ENCODE data around the gene FTHL17. TPM values are rescaled to one million over a fixed set of nuclear protein-coding genes. Genes with fewer than 3 reads are reported as not detected.

The FTHL17 gene
- total RNA-seq, 4 donors from 2014 or later = not detected

- Histone ChIP-seq H3K4me3 (replicated peaks in 1 of 3) (no peak overlapping the region), H3K27me3 (no peaks in the 10 kb centered on the region), H3K27ac (no peak overlapping the region), H3K4me1 (no peaks in the 10 kb centered on the region), H3K36me3 (no peaks in the 10 kb centered on the region), H3K9me3 (no peaks in the 10 kb centered on the region)
- TF ChIP-seq CTCF (IDR thresholded peaks at IDR 0.05) = no peak
- TF ChIP-seq POLR2A (IDR thresholded peaks at IDR 0.05) = no peak
- DNase-seq = no peak
- 100% methylated on average over 1 of the region's 1 CpG for WGBS, 2 donors
- intact Hi-C loops (cut with DNase I) = no loop called here
Measured at GRCh38 chrX:31063114-31063513, 8.7 kb downstream of the FTHL17 start.

GRCh38 chrX:31061091-31061490 lies 10.8 kb downstream of the FTHL17 start:
- Histone ChIP-seq H3K9me3 (no peaks in the 10 kb centered on the region), H3K27me3 (no peaks in the 10 kb centered on the region), H3K36me3 (no peaks in the 10 kb centered on the region), H3K4me1 (no peaks in the 10 kb centered on the region), H3K27ac (no peak overlapping the region), H3K4me3 (replicated peaks in 1 of 3) (no peak overlapping the region)
- no peak for DNase-seq
- 65 to 87% methylated on average over 3 of the region's 3 CpGs for WGBS, 2 donors
- TF ChIP-seq POLR2A (IDR thresholded peaks at IDR 0.05) (no peak), CTCF (IDR thresholded peaks at IDR 0.05) (no peak)
- intact Hi-C loops (cut with DNase I) = no loop called here

GRCh38 chrX:31060016-31060415 lies 11.8 kb downstream of the FTHL17 start:
- no peaks in the 10 kb centered on the region for H3K36me3 ChIP-seq
- H3K9me3 ChIP-seq = no peaks in the 10 kb centered on the region
- TF ChIP-seq CTCF (IDR thresholded peaks at IDR 0.05) = no peak
- no peak for TF ChIP-seq POLR2A (IDR thresholded peaks at IDR 0.05)
- H3K4me3 ChIP-seq (replicated peaks in 1 of 3) = no peak overlapping the region
- intact Hi-C loops (cut with DNase I) = no loop called here
- no peak overlapping the region for H3K27ac ChIP-seq
- 52 to 59% methylated on average over 4 of the region's 4 CpGs for WGBS, 2 donors
- DNase-seq = no peak
- H3K4me1 ChIP-seq = no peaks in the 10 kb centered on the region
- no peaks in the 10 kb centered on the region for H3K27me3 ChIP-seq

GRCh38 chrX:31058284-31058683 lies 13.6 kb downstream of the FTHL17 start:
- no peak for DNase-seq
- H3K9me3 ChIP-seq = no peaks in the 10 kb centered on the region
- H3K27ac ChIP-seq = no peak overlapping the region
- H3K4me3 ChIP-seq (replicated peaks in 1 of 3) = no peak overlapping the region
- 79 to 93% methylated on average over 7 of the region's 7 CpGs for WGBS, 2 donors
- H3K27me3 ChIP-seq = no peaks in the 10 kb centered on the region
- no peaks in the 10 kb centered on the region for H3K36me3 ChIP-seq
- intact Hi-C loops (cut with DNase I) = no loop called here
- TF ChIP-seq POLR2A (IDR thresholded peaks at IDR 0.05) = no peak
- no peak for TF ChIP-seq CTCF (IDR thresholded peaks at IDR 0.05)
- H3K4me1 ChIP-seq = no peaks in the 10 kb centered on the region

GRCh38 chrX:31057691-31058090 lies 14.2 kb downstream of the FTHL17 start:
- TF ChIP-seq POLR2A (IDR thresholded peaks at IDR 0.05) (no peak), CTCF (IDR thresholded peaks at IDR 0.05) (no peak)
- H3K27ac ChIP-seq = no peak overlapping the region
- intact Hi-C loops (cut with DNase I) = no loop called here
- H3K9me3 ChIP-seq = no peaks in the 10 kb centered on the region
- H3K27me3 ChIP-seq = no peaks in the 10 kb centered on the region
- no peak overlapping the region for H3K4me3 ChIP-seq (replicated peaks in 1 of 3)
- DNase-seq = no peak
- H3K36me3 ChIP-seq = no peaks in the 10 kb centered on the region
- 87 to 94% methylated on average over 4 of the region's 4 CpGs for WGBS, 2 donors
- no peaks in the 10 kb centered on the region for H3K4me1 ChIP-seq
